GM18858 (cell line): Measurements from ENCODE around the gene TRPM4.
A peak's percentile ranks its signal among the peaks of the same experiment; 100 is the strongest.
"Not testable (repeated sequence)": the region's sequence is repeated elsewhere in the genome, so short reads cannot be mapped to it uniquely, and the experiment has no call there.

ENCODE experiments used
- ATAC-seq: cut with Tn5 transposase; IDR thresholded peaks from one replicate; pipeline ENCODE4 v1.9.1; 2021; ENCODE audit not compliant: unreplicated experiment

Gene TRPM4

DNA sequence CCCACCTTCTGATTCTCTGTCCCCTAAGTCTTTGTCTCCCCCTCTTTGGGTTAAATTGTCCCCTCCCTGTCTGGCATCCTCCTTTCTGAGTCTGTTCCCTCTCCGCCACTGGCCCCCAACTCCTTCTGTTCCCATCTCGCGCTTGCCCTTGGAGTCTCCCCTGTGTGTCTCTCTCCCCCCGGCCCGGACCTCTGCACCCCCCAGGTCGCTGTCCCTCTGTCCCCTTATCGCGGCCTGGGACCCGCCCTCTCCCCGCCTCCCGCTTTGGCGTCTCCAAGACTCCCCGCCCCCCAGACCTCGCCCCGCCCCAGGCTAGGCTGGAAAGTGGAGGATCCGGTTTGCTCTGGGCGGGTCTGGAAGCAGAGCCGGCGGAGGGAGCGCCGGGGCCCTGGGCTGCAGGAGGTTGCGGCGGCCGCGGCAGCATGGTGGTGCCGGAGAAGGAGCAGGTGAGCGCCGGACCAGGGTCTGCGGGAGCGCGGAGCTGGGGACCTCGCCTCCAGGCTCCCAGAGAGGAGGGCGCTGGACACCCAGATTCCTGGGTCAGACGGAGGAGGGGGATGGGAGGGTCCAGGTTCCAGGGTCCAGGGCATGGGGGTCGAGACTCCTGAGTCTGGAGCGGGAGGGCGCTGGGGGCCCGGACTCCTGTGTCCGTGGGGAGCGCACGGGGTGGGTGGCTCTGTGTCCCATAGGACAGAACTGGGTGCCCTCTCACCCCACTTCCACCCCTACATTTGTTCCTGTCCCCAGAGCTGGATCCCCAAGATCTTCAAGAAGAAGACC, at the start of gene TRPM4:
Gene TRPM4 (plus strand): TSS at position 348 of the 780 bp plus-strand sequence. CDS start 75 bp downstream, at position 423.
- ATAC-seq, result no peak

GRCh38 chr19:49109051-49109450, 48.5 kb upstream of the TRPM4 start:
- no peak for ATAC-seq

DNA sequence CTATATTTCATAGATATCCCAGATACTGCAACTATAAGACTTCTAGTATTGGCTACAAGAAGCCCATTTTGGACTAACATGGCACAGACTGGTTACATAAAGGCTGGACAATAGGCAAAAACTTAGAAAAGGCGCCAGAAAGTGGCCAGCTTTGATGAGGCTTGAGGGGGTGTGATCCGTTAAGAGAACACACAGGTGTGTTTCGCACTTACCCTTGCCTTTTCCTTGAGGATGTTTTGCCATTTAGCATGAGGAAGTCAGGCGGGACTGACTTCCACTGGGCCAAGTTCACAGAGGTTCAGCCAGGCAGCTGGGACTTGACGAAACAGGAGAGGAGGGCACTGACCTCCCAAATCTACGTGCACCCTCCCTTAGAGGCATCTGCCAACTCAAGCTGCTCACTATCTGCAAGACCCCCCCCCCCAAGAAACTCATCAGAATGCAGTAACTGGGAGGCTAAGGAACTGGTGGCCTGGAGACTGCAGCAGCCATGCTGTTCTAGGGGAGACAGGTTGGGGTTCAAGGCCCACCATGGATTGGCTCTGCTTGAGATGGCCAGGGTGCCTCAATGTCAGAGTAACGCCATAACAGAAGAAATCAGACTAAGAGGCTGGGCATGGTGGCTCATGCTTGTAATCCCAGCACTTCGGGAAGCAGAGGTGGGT, 47.9 kb upstream of the TRPM4 start:
- no peak for ATAC-seq

DNA sequence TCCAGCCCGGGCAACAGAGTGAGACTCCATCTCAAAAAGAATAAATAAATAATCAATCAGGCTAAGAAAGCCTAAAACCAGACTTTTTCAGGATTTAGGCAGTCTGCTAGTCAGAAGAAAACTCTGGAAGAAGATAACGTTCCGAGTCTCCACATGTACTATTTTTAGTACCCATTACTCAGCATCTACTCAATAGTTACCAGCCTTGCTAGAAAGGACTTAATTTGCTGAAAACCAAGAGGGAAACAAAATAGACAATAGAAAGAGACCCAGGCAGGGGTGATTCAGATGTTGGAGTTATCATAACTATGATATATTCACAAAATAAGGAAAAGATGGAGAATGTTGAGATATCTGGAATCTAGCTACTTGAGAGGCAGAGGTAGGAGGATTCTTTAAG, 47.0 kb upstream of the TRPM4 start:
- no peak for ATAC-seq

DNA sequence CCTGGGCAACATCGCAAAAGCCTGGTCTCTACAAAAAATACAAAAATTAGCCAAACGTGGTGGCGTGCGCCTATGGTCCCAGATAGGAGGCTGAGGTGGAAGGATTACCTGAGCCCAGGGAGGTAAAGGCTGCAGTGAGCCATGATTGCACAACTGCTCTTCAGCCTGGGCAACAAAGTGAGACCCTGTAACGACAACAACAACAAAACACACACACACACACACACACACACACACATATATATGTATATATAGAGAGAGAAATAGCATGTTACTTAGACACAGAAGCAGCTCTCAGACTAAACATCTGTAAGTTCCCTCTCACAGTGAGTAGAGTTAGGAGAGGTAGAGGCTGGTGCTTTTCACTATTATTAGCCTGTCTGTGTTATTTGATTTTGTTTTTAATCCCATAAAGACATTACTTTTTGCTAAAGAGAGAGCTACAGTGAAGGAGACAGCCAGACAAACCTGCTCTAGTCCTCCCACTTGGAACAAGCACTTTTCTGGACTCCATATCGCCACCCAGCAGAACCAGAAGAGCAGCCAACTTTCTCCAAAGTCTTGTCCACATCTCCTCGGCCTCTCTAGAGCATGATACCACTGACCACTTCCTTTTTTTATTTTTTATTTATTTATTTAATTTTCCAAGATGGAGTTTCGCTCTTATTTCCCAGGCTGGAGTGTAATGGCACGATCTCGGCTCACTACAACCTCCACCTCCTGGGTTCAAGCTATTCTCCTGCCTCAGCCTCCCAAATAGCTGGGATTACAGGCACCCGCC, 46.2 kb upstream of the TRPM4 start:
- ATAC-seq, result no peak

DNA sequence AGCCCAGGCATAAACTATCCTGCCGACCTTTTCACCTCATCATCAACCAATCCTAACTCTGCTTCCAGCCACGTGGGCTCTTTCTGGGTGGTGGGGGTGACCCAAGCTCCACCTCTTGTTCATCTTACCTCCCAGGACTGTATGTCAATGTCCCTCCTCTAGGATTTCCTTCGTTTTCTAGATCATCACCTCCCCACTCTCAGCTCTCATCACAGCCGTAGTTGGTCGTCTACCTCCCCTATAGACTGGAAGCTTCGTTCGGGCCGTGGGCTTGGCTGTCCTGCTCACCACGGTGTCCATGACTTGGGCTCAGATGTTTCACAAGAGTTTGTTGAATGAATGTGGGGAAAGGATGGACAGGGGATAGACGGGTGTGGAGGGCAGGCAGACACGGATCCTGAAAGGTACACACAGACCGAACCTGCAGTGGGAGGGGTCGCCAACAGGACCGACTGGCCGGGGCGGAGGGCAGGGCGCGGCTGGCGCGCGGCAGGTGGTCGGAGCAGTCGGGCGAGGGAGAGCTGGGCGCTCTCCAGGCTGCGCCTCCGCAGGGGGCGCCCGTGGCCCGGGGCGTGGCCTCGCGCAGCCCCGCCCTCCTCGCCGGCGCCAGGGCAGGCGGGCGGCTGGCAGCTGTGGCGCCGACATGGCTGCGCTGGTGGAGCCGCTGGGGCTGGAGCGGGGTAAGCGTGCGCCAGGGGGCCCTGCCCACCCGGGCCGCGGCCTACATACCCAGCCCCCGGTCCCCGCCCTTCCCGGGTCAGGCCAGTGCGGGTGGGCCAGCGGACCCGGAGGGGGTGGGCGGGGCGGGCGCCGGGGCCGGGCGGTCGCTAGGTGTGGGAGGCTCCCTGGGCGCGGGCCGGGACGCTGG, 43.6 kb upstream of the TRPM4 start, which contains the start of gene LIN7B:
Gene LIN7B (plus strand): TSS at position 609 of the 868 bp plus-strand sequence. CDS start 35 bp downstream, at position 644.
- peak; percentile 31 for ATAC-seq

GRCh38 chr19:49114630-49115363, 42.8 kb upstream of the TRPM4 start:
- ATAC-seq, result peak; percentile 7

DNA sequence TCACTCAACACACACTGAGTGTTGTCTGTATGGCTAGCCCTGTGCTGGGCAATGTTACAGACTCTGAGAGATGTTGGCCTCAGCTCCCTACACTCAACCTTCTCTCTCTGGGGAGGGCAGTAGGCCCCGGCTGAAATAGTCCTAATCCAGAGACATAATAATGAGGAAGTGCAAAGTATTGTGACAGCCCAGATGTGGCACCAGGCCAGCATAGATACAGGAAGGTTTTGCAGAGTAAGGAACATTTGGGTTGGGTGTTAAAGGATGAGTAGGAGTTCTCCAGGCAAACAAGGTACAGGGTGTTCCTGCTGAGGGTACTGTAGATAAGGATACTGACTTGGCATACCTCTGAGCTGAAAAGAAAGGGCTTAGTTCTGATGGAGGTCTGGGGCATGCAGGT, 41.0 kb upstream of the TRPM4 start:
- ATAC-seq, result no peak

- no peak for ATAC-seq
These were observed 39.7 kb upstream of the TRPM4 start for GRCh38 chr19:49117677-49118564.

GRCh38 chr19:49118565-49119410, 38.8 kb upstream of the TRPM4 start, which contains the start of gene C19orf73:
TSS of gene C19orf73 (minus strand) at chr19:49119143. CDS start at chr19:49119022, 121 bp downstream.
- peak; percentile 61 for ATAC-seq

GRCh38 chr19:49119411-49120324, 37.9 kb upstream of the TRPM4 start, which contains the start of gene PPFIA3:
TSS of gene PPFIA3 (plus strand) at chr19:49119544. CDS start at chr19:49127874, 8,330 bp downstream.
- no peak for ATAC-seq

DNA sequence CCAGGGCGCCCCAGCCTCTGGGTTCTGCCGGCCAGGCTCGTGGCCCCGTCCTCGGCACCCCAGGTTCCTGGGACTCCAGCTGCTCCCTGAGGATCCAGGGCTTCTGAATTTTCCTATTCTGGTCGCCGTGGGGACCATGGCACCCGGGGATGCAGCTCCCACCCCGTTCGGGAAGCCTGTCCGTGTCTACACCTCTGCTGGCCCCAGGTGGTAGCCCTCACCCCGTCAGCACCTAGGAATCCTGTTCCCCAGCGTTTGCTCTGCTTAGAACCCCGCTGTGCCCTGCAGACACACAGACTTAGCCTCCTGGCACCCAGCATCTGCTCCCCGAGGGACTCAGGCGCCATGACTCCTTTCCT, 37.3 kb upstream of the TRPM4 start:
- ATAC-seq, result no peak

DNA sequence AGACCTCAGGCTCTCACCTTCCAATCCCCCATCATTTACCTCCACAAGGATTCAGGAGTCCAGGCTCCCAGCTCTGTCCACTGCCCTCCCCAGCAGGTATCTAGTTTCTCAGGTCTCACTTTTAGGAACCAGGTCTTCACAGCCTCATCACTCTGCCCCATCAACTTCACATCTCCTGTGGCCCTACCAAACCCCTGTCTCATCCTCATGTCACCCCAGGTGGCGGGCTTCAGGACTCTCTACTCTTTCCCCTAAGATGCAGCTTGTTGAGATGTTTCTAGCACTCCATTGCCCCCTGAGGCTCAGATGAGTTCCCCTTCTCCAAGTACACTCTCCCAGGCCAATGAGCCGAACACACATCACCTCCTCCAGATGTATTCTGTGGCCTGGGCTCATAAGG, 36.7 kb upstream of the TRPM4 start:
- no peak for ATAC-seq

DNA sequence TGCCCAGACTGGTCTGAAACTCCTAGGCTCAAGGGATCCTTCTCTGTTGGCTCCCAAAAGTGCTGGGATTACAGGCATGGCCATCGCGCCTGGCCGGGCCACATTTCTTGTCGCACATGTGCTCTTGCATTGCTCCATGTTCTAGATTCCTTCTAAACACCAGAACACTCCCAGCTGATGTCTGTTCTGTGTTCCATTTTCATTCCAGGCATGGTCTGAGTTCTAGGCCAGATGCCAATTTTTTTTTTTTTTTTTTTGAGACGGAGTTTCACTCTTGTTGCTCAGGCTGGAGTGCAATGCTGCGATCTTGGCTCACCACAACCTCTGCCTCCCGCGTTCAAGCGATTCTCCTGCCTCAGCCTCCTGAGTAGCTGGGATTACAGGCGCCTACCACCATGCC, 35.8 kb upstream of the TRPM4 start:
- ATAC-seq, result not testable (repeated sequence)

DNA sequence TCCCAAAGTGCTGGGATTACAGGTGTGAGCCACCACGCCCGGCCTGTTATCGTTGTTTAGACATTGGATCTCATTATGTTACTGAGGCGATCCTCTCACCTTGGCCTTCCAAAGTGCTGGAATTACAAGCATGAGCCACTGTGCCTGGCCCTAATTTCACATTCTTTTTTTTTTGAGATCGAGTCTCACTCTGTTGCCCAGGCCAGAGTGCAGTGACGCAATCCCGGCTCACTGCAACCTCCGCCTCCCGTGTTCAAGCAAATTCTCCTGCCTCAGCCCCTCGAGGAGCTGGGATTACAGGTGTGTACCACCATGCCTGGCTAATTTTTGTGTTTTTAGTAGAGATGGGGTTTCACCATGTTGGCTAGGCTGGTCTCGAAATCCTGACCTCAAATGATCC, 34.3 kb upstream of the TRPM4 start:
- not testable (repeated sequence) for ATAC-seq

- no peak for ATAC-seq
These were observed 32.4 kb upstream of the TRPM4 start for GRCh38 chr19:49125025-49125731.
